Endothelial cell of umbilical vein (primary cell): ENCODE measurements around the gene BLOC1S4.

Experiments used
- EZH2 ChIP-seq: IDR thresholded peaks from 2 replicates; pipeline ENCODE4 v1.6.1; 2012; ENCODE audit warnings: borderline replicate concordance, low read depth, mild to moderate bottlenecking, moderate library complexity, low read length, inconsistent platforms; ENCODE audit not compliant: severe bottlenecking
- FOS ChIP-seq: IDR thresholded peaks from 2 replicates; pipeline ENCODE4 v1.6.1; 2011; ENCODE audit warnings: mild to moderate bottlenecking, low read length, moderate library complexity, borderline replicate concordance; ENCODE audit not compliant: insufficient read depth
- GATA2 ChIP-seq: IDR thresholded peaks from 2 replicates; pipeline ENCODE4 v1.7.0; 2011; ENCODE audit warnings: low read depth, mild to moderate bottlenecking, moderate library complexity, mixed read lengths, low read length; ENCODE audit not compliant: insufficient read length, insufficient read depth
- JUN ChIP-seq: IDR thresholded peaks from 2 replicates; pipeline ENCODE4 v1.6.1; 2011; ENCODE audit warnings: borderline replicate concordance, low read depth; ENCODE audit not compliant: insufficient read length, insufficient read depth
- MYC ChIP-seq: IDR thresholded peaks from one replicate; pipeline ENCODE4 v1.6.1; 2011; ENCODE audit warnings: mild to moderate bottlenecking, low read depth, low read length
- POLR2A ChIP-seq: IDR thresholded peaks from 2 replicates; pipeline ENCODE4 v1.6.1; 2012; ENCODE audit warnings: low read depth, mild to moderate bottlenecking, control low read depth, low read length
- POLR2AphosphoS5 ChIP-seq: IDR thresholded peaks from 2 replicates; pipeline ENCODE4 v1.6.1; 2012; ENCODE audit warnings: low read depth, mild to moderate bottlenecking, control low read depth, low read length, moderate library complexity; ENCODE audit not compliant: insufficient read depth
- TF ChIP-seq, protein P1 (sequence below), 2 donors: IDR thresholded peaks; 1 replicate in 1 of 2; 2 replicates in 1 of 2; pipeline ENCODE4 v1.5.1; 2011; ENCODE audit warnings: low read length in 2 of 2, mild to moderate bottlenecking in 2 of 2, moderate library complexity in 2 of 2, control low read depth in 1 of 2, inconsistent platforms in 1 of 2, low read depth in 1 of 2; ENCODE audit not compliant: insufficient read depth in 1 of 2; ENCODE audit errors: extremely low read depth in 1 of 2
- TF ChIP-seq, protein P2 (sequence below): IDR thresholded peaks from 2 replicates; pipeline ENCODE4 v1.6.1; 2011; ENCODE audit not compliant: insufficient read depth, insufficient read length

- no peak for TF ChIP-seq POLR2A
- no peak for TF ChIP-seq FOS
- TF ChIP-seq, protein P1, sequence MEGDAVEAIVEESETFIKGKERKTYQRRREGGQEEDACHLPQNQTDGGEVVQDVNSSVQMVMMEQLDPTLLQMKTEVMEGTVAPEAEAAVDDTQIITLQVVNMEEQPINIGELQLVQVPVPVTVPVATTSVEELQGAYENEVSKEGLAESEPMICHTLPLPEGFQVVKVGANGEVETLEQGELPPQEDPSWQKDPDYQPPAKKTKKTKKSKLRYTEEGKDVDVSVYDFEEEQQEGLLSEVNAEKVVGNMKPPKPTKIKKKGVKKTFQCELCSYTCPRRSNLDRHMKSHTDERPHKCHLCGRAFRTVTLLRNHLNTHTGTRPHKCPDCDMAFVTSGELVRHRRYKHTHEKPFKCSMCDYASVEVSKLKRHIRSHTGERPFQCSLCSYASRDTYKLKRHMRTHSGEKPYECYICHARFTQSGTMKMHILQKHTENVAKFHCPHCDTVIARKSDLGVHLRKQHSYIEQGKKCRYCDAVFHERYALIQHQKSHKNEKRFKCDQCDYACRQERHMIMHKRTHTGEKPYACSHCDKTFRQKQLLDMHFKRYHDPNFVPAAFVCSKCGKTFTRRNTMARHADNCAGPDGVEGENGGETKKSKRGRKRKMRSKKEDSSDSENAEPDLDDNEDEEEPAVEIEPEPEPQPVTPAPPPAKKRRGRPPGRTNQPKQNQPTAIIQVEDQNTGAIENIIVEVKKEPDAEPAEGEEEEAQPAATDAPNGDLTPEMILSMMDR (IDR thresholded peaks at IDR 0.05; ENCODE audit: extremely low read depth in 1 of 2, insufficient read depth in 1 of 2, low read depth in 1 of 2, low read length in 2 of 2): no peak
- TF ChIP-seq EZH2: no peak
- TF ChIP-seq, protein P2, sequence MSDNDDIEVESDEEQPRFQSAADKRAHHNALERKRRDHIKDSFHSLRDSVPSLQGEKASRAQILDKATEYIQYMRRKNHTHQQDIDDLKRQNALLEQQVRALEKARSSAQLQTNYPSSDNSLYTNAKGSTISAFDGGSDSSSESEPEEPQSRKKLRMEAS: no peak
- no peak for TF ChIP-seq JUN
- no peak for TF ChIP-seq GATA2
- TF ChIP-seq POLR2AphosphoS5: no peak
- no peak for TF ChIP-seq MYC
Observed at GRCh38 chr4:6696611-6697010, 19.4 kb upstream of the BLOC1S4 start.
